ENCODE measurements around the gene ORC3. TPM values are rescaled to one million over a fixed set of nuclear protein-coding genes. Genes with fewer than 3 reads are reported as not detected.

Gene ORC3
- total RNA-seq, 1 experiment from 2014 or later, result 52.9 TPM

DNA sequence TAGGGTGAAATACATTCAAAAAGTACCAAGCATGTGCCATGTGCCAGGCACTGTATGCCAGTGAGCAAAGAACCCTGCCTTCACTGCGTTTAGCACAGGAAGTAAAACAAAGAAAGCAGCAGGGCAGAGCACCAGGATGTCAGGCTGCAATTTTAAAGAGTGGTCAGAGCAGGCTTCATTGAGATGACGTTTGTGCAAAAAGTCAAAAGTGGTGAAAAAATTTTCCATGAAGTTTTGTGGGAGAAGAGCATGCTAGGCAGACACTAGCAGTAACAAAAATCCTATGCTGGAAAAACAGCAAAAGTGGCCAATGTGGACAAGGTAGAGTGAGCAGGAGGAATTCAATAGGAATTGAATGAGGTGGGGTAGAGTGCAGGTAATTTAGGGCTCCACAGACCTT, 80.8 kb downstream of the ORC3 start:
- Histone ChIP-seq H3K4me2 (ENCODE audit: insufficient read depth, insufficient read length, low read length) (no peak overlapping the region), H3K27ac (ENCODE audit: insufficient read length, low read depth, low read length) (no peak overlapping the region), H2BK120ac (ENCODE audit: low read depth, low read length, poor library complexity, severe bottlenecking) (no peak overlapping the region), H3K23ac (ENCODE audit: insufficient read length, low read depth, low read length) (no peak overlapping the region), H2AK5ac (ENCODE audit: insufficient read length, low read length) (no peak overlapping the region), H3K9ac (ENCODE audit: extremely low read depth, insufficient read length, low read length) (no peak overlapping the region), H3K79me2 (ENCODE audit: insufficient read depth, low read length) (no peaks in the 10 kb centered on the region), H3T11ph (ENCODE audit: low read length) (no peak overlapping the region), H2BK20ac (ENCODE audit: low read depth, low read length, poor library complexity, severe bottlenecking) (no peak overlapping the region), H3K27me3 (ENCODE audit: insufficient read depth, low read length) (no peaks in the 10 kb centered on the region), H4K5ac (ENCODE audit: insufficient read length, low read depth, low read length) (no peak overlapping the region), H4K8ac (replicated peaks; ENCODE audit: insufficient read length, low read depth, low read length) (no peak overlapping the region), H3K9me3 (ENCODE audit: control insufficient read depth, low read depth, low read length) (no peaks in the 10 kb centered on the region), H4K20me1 (ENCODE audit: control insufficient read depth, insufficient read depth, insufficient read length) (no peaks in the 10 kb centered on the region), H3K4me1 (ENCODE audit: insufficient read depth, low read length) (no peaks in the 10 kb centered on the region), H2BK15ac (ENCODE audit: low read depth, low read length) (no peak overlapping the region), H3K23me2 (ENCODE audit: insufficient read length, low read depth, low read length, poor library complexity, severe bottlenecking) (no peaks in the 10 kb centered on the region), H3K56ac (ENCODE audit: insufficient read length, low read depth, low read length) (no peak overlapping the region), H4K91ac (ENCODE audit: insufficient read length, low read depth, low read length) (no peak overlapping the region), H3K18ac (ENCODE audit: insufficient read length, low read depth, low read length) (no peak overlapping the region), H2BK12ac (ENCODE audit: insufficient read length, low read depth, low read length) (no peak overlapping the region), H2AFZ (ENCODE audit: low read length) (no peak overlapping the region), H2BK5ac (ENCODE audit: insufficient read length, low read length) (no peak overlapping the region), H3K4ac (ENCODE audit: low read depth, low read length) (no peak overlapping the region), H3K79me1 (ENCODE audit: insufficient read depth, low read depth, low read length, poor library complexity, severe bottlenecking) (no peaks in the 10 kb centered on the region), H3K14ac (ENCODE audit: insufficient read depth, low read length) (no peak overlapping the region)
- peak overlapping the region; percentile 33 to 76 (median 68) for H3K27ac Mint-ChIP-seq
- DNase-seq, result no peak
- peaks cover 13 to 19% of the 10 kb centered on the region in 2 experiments for H3K4me1 Mint-ChIP-seq
- TF ChIP-seq, protein P1, sequence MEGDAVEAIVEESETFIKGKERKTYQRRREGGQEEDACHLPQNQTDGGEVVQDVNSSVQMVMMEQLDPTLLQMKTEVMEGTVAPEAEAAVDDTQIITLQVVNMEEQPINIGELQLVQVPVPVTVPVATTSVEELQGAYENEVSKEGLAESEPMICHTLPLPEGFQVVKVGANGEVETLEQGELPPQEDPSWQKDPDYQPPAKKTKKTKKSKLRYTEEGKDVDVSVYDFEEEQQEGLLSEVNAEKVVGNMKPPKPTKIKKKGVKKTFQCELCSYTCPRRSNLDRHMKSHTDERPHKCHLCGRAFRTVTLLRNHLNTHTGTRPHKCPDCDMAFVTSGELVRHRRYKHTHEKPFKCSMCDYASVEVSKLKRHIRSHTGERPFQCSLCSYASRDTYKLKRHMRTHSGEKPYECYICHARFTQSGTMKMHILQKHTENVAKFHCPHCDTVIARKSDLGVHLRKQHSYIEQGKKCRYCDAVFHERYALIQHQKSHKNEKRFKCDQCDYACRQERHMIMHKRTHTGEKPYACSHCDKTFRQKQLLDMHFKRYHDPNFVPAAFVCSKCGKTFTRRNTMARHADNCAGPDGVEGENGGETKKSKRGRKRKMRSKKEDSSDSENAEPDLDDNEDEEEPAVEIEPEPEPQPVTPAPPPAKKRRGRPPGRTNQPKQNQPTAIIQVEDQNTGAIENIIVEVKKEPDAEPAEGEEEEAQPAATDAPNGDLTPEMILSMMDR (conservative IDR thresholded peaks at IDR 0.05), result no peak
- WGBS (ENCODE audit: extremely low coverage, insufficient read length, low lambda C conversion rate), result no CpG with 5 or more reads among the region's 2 CpGs
- H3K4me3 Mint-ChIP-seq, result no peak overlapping the region
- H3K27me3 Mint-ChIP-seq (ENCODE audit: low read depth), result no peaks in the 10 kb centered on the region
- no peaks in the 10 kb centered on the region for H3K9me3 Mint-ChIP-seq
- peaks cover 21 to 61% (median 42%) of the 10 kb centered on the region in 3 experiments; a peak in 6 of 7 replicates for H3K36me3 Mint-ChIP-seq (ENCODE audit: insufficient read depth in 1 of 3, low read depth in 3 of 3)
